DOHH2 (cell line): Measurements from ENCODE around the gene CLIC1.

ENCODE experiments used
- EZH2phosphoT487 ChIP-seq: fragments of 200-600 bp; sonication (generic); IDR thresholded peaks from 2 replicates; pipeline ENCODE4 v1.6.1; 2017; ENCODE audit warnings: borderline replicate concordance, mild to moderate bottlenecking, antibody characterized with exemption, low read length, moderate library complexity, mixed read lengths
- TF ChIP-seq, protein P1 (sequence below): fragments of 200-600 bp; sonication (generic); IDR thresholded peaks from one replicate; pipeline ENCODE4 v1.5.1; 2014; ENCODE audit warnings: antibody characterized with exemption, mild to moderate bottlenecking, low read depth, low read length; ENCODE audit not compliant: poor library complexity, severe bottlenecking

DNA sequence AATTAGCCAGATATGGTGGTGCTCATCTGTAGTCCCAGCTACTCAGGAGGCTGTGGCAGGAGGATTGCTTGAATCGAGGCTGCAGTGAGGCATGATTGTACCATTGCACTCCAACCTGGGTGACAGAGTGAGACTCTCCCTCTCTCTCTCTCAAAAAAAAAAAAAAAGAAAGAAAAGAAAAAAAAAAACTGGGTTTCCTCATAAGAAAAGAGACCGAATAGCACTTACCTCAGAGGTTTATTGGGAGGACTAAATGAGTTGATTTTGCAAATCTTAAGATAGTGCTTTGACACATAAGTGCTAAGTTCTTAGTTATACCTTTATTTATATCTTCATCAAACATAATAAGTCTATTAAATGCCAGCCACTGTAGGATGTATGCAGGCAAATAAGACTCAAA, 34.5 kb upstream of the CLIC1 start:
- TF ChIP-seq, protein P1, sequence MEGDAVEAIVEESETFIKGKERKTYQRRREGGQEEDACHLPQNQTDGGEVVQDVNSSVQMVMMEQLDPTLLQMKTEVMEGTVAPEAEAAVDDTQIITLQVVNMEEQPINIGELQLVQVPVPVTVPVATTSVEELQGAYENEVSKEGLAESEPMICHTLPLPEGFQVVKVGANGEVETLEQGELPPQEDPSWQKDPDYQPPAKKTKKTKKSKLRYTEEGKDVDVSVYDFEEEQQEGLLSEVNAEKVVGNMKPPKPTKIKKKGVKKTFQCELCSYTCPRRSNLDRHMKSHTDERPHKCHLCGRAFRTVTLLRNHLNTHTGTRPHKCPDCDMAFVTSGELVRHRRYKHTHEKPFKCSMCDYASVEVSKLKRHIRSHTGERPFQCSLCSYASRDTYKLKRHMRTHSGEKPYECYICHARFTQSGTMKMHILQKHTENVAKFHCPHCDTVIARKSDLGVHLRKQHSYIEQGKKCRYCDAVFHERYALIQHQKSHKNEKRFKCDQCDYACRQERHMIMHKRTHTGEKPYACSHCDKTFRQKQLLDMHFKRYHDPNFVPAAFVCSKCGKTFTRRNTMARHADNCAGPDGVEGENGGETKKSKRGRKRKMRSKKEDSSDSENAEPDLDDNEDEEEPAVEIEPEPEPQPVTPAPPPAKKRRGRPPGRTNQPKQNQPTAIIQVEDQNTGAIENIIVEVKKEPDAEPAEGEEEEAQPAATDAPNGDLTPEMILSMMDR, result no peak
- no peak for TF ChIP-seq EZH2phosphoT487
